ENCODE measurements around the gene NDUFV1.

DNA sequence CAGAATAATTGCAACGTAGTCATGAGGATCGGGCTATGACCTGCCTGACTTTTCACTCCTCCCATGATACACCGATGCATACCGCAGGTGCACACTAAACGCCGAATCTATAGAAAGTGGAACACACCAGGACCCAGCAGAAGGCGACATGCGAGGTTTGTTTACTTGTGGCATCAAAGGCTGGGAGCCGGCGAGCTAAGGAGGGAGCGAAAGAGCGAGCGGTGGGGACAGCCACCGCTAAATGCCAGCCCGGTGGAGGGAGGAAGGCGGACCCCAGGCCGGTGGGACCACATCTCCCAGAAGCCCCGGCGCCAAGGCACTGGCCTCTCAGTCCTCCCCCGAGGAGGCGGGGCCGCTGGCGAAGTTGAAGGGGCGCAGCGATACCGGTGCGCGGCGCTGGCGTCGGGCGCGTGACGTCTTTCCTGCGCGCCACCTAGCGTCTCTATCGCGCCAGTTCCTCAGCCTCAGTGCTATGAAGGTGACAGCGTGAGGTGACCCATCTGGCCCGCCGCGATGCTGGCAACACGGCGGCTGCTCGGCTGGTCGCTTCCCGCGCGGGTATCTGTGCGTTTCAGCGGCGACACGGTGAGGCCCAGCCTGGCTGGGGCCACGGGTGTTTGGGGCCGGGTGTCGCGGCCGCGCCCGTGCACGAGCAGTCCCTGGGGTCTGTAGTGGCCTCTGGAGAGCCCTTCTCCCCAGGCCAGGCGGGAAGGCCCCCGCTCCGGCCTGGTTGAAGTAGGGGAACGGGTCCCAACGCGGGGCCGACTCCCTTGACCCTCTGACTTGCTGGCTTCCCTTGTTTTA, at the start of gene NDUFV1:
- TF ChIP-seq ZC3H10 (CRISPR knock-in tag; IDR thresholded peaks at IDR 0.05) = no peak
- no peak for TF ChIP-seq ZFP3 (CRISPR knock-in tag; IDR thresholded peaks at IDR 0.05)
- no peak for TF ChIP-seq ZNF8 (CRISPR knock-in tag; IDR thresholded peaks at IDR 0.05)
- TF ChIP-seq, protein P1, sequence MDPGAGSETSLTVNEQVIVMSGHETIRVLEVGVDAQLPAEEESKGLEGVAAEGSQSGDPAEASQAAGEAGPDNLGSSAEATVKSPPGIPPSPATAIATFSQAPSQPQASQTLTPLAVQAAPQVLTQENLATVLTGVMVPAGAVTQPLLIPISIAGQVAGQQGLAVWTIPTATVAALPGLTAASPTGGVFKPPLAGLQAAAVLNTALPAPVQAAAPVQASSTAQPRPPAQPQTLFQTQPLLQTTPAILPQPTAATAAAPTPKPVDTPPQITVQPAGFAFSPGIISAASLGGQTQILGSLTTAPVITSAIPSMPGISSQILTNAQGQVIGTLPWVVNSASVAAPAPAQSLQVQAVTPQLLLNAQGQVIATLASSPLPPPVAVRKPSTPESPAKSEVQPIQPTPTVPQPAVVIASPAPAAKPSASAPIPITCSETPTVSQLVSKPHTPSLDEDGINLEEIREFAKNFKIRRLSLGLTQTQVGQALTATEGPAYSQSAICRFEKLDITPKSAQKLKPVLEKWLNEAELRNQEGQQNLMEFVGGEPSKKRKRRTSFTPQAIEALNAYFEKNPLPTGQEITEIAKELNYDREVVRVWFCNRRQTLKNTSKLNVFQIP (CRISPR knock-in tag; IDR thresholded peaks at IDR 0.05; ENCODE audit: borderline replicate concordance, low read depth) = no peak
- no peak for TF ChIP-seq RARB (CRISPR knock-in tag; IDR thresholded peaks at IDR 0.05)
- TF ChIP-seq ESRRG (CRISPR knock-in tag; IDR thresholded peaks at IDR 0.05) = no peak
